Fibroblast of lung (primary cell): ENCODE results near the gene HMCN2.

Experiments used
- CTCF ChIP-seq, 2 donors: IDR thresholded peaks in 1 of 2; conservative IDR thresholded peaks in 1 of 2; 1 replicate in 1 of 2; 2 replicates in 1 of 2; pipeline ENCODE4 v1.5.1; 2011 to 2012; ENCODE audit warnings: low read length in 2 of 2, control low read depth in 1 of 2, inconsistent platforms in 1 of 2, low read depth in 1 of 2, mild to moderate bottlenecking in 1 of 2
- EZH2 ChIP-seq: IDR thresholded peaks from 2 replicates; pipeline ENCODE4 v1.5.1; 2012; ENCODE audit warnings: low read length, control low read depth, mild to moderate bottlenecking; ENCODE audit errors: missing control alignments

- TF ChIP-seq CTCF (conservative IDR thresholded peaks at IDR 0.05 in 1 of 2, IDR thresholded peaks at IDR 0.05 in 1 of 2; ENCODE audit: low read depth in 1 of 2, low read length in 2 of 2) (no peak), EZH2 (no peak)
Observed at GRCh38 chr9:130295431-130295830, 29.9 kb downstream of the HMCN2 start.
